GM10248 (cell line): Measurements from ENCODE around the gene C2orf78.
A peak's percentile ranks its signal among the peaks of the same experiment; 100 is the strongest.

ENCODE experiments used
- CTCF ChIA-PET: fragments of 300-600 bp; sonication (Branson Sonifier 250); formaldehyde crosslinking; extraction: SDS; loops from one replicate; lab custom pipeline; 2021; ENCODE audit warnings: antibody characterized with exemption; lab: Yijun Ruan, JAX
- POLR2A ChIA-PET: fragments of 350-650 bp; sonication (Branson Sonifier 250); formaldehyde crosslinking; extraction: SDS; loops from one replicate; lab custom pipeline; 2020; ENCODE audit warnings: antibody characterized with exemption; lab: Yijun Ruan, JAX
- DNase-seq: peaks from one replicate; pipeline ENCODE4 v3.0.0; 2012; ENCODE audit errors: extremely low spot score
- CTCF ChIP-seq: IDR thresholded peaks from 2 replicates; pipeline ENCODE4 v1.5.1; 2012; ENCODE audit warnings: mild to moderate bottlenecking, low read depth; ENCODE audit errors: extremely low read depth, missing control alignments, control extremely low read depth

Gene C2orf78

GRCh38 chr2:73839653-73840411 is 55.8 kb downstream of the C2orf78 start:
- CTCF ChIA-PET = interaction anchor here (1.2 to 2.7 kb wide), 5 partner anchors 12 to 63 kb away, joined by 4 to 18 read pairs (median 4); partner anchors contain the start of gene STAMBP
- POLR2A ChIA-PET = no interaction called here
- no peak for DNase-seq
- no peak for TF ChIP-seq CTCF

- no peak for DNase-seq
- POLR2A ChIA-PET = no interaction called here
- TF ChIP-seq CTCF = no peak
- CTCF ChIA-PET = interaction anchor here (1.5 to 1.6 kb wide), 2 partner anchors 18 to 22 kb away, joined by 4 to 6 read pairs; no protein-coding TSS in a partner anchor
Measured at GRCh38 chr2:73841912-73842738, 58.1 kb downstream of the C2orf78 start.

- ChIA-PET POLR2A (no interaction called here), CTCF (interaction anchor here (1.3 to 3.8 kb wide), 4 partner anchors 15 to 492 kb away, joined by 3 to 20 read pairs (median 5); partner anchors contain the start of gene STAMBP)
- no peak for DNase-seq
- no peak for TF ChIP-seq CTCF
Measured at GRCh38 chr2:73842739-73843019, 58.7 kb downstream of the C2orf78 start.

GRCh38 chr2:73844087-73844486 is 60.1 kb downstream of the C2orf78 start:
- POLR2A ChIA-PET = no interaction called here
- TF ChIP-seq CTCF = no peak
- CTCF ChIA-PET = interaction anchor here (1.1 to 3.8 kb wide), 4 partner anchors 17 to 491 kb away, joined by 3 to 20 read pairs (median 6); partner anchors contain the start of gene STAMBP
- no peak for DNase-seq

GRCh38 chr2:73850009-73850408 is 66.0 kb downstream of the C2orf78 start:
- ChIA-PET CTCF (no interaction called here), POLR2A (no interaction called here)
- no peak for DNase-seq
- TF ChIP-seq CTCF = no peak

- TF ChIP-seq CTCF = peak; percentile 18
- DNase-seq = no peak
- ChIA-PET CTCF (no interaction called here), POLR2A (no interaction called here)
Measured at GRCh38 chr2:73851274-73851673, 67.3 kb downstream of the C2orf78 start.
